ENCODE measurements around the gene ZNF135. TPM values are rescaled to one million over a fixed set of nuclear protein-coding genes. Genes with fewer than 3 reads are reported as not detected.

The ZNF135 gene
- total and polyA plus RNA-seq, 10 of the 15 experiments (the other 5 are each of a cell fraction or from before 2014, with no cell fraction given) = 0.04 TPM; not detected in 9

GRCh38 chr19:58088521-58089052, 29.5 kb downstream of the ZNF135 start:
- ATAC-seq (no peak), FAIRE-seq (no peak), DNase-seq (ENCODE audit: low read depth, low spot score) (no peak)
- ChIA-PET POLR2A (no interaction called here), SMC1A (ENCODE audit: uncharacterized antibody, unreplicated experiment) (no interaction called here), CTCF (no interaction called here), RAD21 (ENCODE audit: unreplicated experiment) (interaction anchor here (0.6 kb wide), 1 partner anchor 106 kb away, joined by 3 read pairs; no protein-coding TSS in a partner anchor)
- no peaks in the 10 kb centered on the region for H3K4me1 ChIP-seq (ENCODE audit: control insufficient read depth, insufficient read depth, low read length)
- intact Hi-C loops (cut with micrococcal nuclease; ENCODE audit: unreplicated experiment) (no loop called here), in situ Hi-C loops (cut with MboI) (no loop called here)
- H3K27me3 ChIP-seq (replicated peaks in 1 of 2; ENCODE audit: control insufficient read depth in 2 of 2, insufficient read depth in 2 of 2, low read length in 1 of 2) = no peaks in the 10 kb centered on the region
- BruUV-seq (replicated peaks) = no TSS peak
- H3K27ac ChIP-seq (ENCODE audit: control insufficient read depth, insufficient read depth) = no peak overlapping the region
- peaks cover 1% of the 10 kb centered on the region; the same call in 1 of the 3 replicates for H3K9me3 ChIP-seq (replicated peaks; ENCODE audit: control insufficient read depth, insufficient read depth, low read length)
- H3K79me2 ChIP-seq (ENCODE audit: control insufficient read depth, insufficient read depth, low read length) = no peaks in the 10 kb centered on the region
- no peak overlapping the region for H3K4me3 ChIP-seq
- H3K36me3 ChIP-seq (ENCODE audit: control insufficient read depth in 2 of 2, insufficient read depth in 2 of 2, low read length in 1 of 2) = no peaks in the 10 kb centered on the region
- no peak overlapping the region for H3K9ac ChIP-seq (ENCODE audit: control insufficient read depth, insufficient read depth, low read length)
- no peak overlapping the region for H3K4me2 ChIP-seq (ENCODE audit: control insufficient read depth, insufficient read depth)
- no peaks in the 10 kb centered on the region for H4K20me1 ChIP-seq (ENCODE audit: control insufficient read depth, insufficient read depth)
- 74% methylated on average over 13 of the region's 13 CpGs for WGBS (ENCODE audit: insufficient coverage, insufficient replicate concordance, low lambda C conversion rate, missing lambda C conversion rate)
- TF ChIP-seq BMI1 (IDR thresholded peaks at IDR 0.05; ENCODE audit: borderline replicate concordance) (no peak), SREBF1 (IDR thresholded peaks at IDR 0.05; ENCODE audit: low read length) (no peak), CTCF (IDR thresholded peaks at IDR 0.05 in 2 of 3, conservative IDR thresholded peaks at IDR 0.05 in 1 of 3; ENCODE audit: control insufficient read depth in 2 of 3, extremely low read depth in 1 of 3, insufficient read depth in 1 of 3, low read depth in 3 of 3, low read length in 3 of 3) (no peak), PRDM15 (CRISPR knock-in tag; IDR thresholded peaks at IDR 0.05) (no peak), MYC (IDR thresholded peaks at IDR 0.05; ENCODE audit: insufficient read depth, insufficient read length, insufficient replicate concordance, low read length, severe bottlenecking) (no peak), GABPA (IDR thresholded peaks at IDR 0.05; ENCODE audit: low read depth) (no peak), HSF1 (IDR thresholded peaks at IDR 0.05; ENCODE audit: low read depth, low read length) (no peak), YBX1 (IDR thresholded peaks at IDR 0.05) (no peak), STAT1 (conservative IDR thresholded peaks at IDR 0.05) (no peak), IKZF1 (conservative IDR thresholded peaks at IDR 0.05) (no peak)
- H2AFZ ChIP-seq (ENCODE audit: control insufficient read depth, low read depth, low read length) = no peak overlapping the region
